DOHH2 (cell line): Measurements from ENCODE around the gene SYT3.

Experiments used
- CTCF ChIP-seq: fragments of 200-600 bp; sonication (generic); IDR thresholded peaks from one replicate; pipeline ENCODE4 v1.5.1; 2014; ENCODE audit warnings: antibody characterized with exemption, mild to moderate bottlenecking, low read depth, low read length; ENCODE audit not compliant: poor library complexity, severe bottlenecking
- EZH2phosphoT487 ChIP-seq: fragments of 200-600 bp; sonication (generic); IDR thresholded peaks from 2 replicates; pipeline ENCODE4 v1.6.1; 2017; ENCODE audit warnings: borderline replicate concordance, mild to moderate bottlenecking, antibody characterized with exemption, low read length, moderate library complexity, mixed read lengths

- no peak for TF ChIP-seq CTCF
- no peak for TF ChIP-seq EZH2phosphoT487
These were observed 28.1 kb upstream of the SYT3 start for GRCh38 chr19:50667759-50668231.
